ENCODE data around the gene TLCD5.

- no peak for TF ChIP-seq CTCF (conservative IDR thresholded peaks at IDR 0.05 in 1 of 2, IDR thresholded peaks at IDR 0.05 in 1 of 2; ENCODE audit: low read depth in 1 of 2, low read length in 2 of 2)
- no peak for TF ChIP-seq EZH2 (IDR thresholded peaks at IDR 0.05; ENCODE audit: low read length, missing control alignments)
Measured at GRCh38 chr11:120336641-120337354, 11.7 kb downstream of the TLCD5 start.
